GM12875 (cell line): Measurements from ENCODE around the gene ADPRHL1.

Experiments used
- H3K4me3 ChIP-seq: one replicate; pipeline ENCODE4 v1.5.1; 2011; ENCODE audit warnings: low read depth, low read length, control low read depth
- TF ChIP-seq, protein P1 (sequence below): IDR thresholded peaks from 2 replicates; pipeline ENCODE4 v1.5.1; 2011; ENCODE audit warnings: low read depth, mild to moderate bottlenecking, control low read depth, inconsistent platforms, low read length, moderate library complexity, borderline replicate concordance; ENCODE audit not compliant: insufficient read depth

The ADPRHL1 gene

DNA sequence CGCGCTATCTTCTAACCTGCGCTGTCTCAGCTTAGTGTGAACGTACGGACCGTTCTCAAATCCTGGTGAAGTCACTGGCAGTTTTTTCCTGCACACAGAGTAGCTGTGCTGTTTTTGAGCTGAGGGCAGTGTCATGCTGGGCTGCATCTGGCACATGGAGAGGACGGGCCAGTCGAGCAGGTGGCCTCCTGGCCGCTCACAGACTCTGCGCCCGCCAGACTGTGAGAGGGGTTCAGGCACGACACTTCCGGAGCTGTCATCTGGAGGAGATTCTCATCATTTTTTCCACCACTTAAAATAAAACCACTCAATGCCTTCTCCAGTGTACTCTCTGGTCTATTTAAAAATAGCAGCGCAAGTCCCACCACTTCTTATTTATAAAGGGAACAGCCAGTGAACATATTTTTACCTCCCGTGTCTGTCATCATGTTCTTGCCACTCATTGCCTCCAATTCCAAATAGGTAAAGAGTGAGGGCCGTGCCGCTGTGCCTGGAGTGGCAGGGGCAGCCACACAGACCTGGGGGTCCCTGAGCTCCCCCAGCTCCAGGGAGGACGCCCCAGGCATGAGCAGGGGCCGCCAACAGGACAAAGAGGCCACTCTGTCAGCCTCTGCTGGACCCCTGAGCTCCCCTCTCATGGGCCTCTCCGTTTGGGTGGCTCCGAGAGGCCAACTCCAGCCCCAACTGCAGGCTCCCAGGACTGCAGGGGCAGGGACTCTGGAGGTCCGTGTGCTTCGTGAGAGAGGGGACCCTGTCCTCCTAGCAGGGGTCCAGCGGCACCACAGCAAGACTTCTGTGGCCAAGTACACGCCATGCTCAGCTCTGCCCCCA, 52.5 kb downstream of the ADPRHL1 start:
- TF ChIP-seq, protein P1, sequence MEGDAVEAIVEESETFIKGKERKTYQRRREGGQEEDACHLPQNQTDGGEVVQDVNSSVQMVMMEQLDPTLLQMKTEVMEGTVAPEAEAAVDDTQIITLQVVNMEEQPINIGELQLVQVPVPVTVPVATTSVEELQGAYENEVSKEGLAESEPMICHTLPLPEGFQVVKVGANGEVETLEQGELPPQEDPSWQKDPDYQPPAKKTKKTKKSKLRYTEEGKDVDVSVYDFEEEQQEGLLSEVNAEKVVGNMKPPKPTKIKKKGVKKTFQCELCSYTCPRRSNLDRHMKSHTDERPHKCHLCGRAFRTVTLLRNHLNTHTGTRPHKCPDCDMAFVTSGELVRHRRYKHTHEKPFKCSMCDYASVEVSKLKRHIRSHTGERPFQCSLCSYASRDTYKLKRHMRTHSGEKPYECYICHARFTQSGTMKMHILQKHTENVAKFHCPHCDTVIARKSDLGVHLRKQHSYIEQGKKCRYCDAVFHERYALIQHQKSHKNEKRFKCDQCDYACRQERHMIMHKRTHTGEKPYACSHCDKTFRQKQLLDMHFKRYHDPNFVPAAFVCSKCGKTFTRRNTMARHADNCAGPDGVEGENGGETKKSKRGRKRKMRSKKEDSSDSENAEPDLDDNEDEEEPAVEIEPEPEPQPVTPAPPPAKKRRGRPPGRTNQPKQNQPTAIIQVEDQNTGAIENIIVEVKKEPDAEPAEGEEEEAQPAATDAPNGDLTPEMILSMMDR = no peak
- no peak overlapping the region for H3K4me3 ChIP-seq

DNA sequence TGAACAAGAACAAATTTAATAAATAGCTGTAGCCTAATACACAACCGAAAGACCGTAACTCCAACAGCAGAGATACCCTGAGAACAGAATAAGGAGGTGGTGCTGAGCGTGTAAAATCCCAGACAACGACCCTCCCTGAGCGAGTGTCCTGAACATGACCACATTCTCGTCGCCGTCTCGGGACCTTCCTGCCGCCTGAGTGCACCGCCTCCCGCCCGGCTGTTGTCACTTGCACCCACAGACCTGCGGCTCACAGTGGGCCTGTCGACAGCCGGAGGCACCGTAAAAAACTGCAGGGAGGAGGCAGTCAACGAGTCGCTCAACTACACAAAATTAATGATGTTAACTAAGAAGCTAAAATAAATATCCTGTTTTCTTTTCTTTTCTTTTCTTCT, 53.5 kb downstream of the ADPRHL1 start:
- TF ChIP-seq, protein P1 = no peak
- H3K4me3 ChIP-seq = no peak overlapping the region

DNA sequence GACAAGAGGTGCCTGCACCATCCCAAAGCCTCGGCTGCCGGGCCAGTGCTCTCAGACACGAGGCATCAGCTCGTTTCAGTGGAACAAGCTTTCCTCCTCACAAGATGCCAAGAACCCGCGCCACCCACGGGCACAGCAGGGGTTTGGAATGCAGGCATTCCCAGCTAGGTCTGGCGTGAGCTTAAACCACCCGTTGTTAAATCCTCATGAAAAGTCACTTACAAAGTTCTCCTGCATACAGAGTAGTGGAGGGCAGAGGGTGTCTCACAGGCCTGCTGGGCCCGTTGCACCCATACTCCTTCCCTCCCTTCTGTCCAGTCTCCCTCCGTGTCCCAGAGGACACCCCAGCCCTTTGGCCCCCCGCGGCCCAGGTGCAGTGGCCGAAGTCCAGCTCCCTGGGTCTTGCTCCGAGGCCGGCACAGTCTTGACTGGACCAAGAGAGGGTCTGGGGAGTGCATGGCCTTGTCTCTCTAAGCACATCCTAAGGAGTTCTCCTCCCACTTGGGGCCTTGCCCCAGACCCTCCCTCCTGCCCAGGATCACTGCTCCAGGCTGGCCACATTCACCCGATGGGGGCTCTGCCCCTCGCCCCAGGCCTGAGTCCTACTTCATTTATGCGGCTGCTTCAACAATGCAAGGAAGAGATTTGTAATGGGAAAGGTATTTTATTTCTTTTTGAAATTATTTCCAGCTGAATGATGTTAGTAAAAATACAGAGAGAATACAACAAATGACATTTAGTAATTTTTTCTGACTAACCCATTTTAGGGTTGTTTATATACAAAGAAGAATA, 54.1 kb downstream of the ADPRHL1 start:
- TF ChIP-seq, protein P1 = no peak
- H3K4me3 ChIP-seq = no peak overlapping the region

DNA sequence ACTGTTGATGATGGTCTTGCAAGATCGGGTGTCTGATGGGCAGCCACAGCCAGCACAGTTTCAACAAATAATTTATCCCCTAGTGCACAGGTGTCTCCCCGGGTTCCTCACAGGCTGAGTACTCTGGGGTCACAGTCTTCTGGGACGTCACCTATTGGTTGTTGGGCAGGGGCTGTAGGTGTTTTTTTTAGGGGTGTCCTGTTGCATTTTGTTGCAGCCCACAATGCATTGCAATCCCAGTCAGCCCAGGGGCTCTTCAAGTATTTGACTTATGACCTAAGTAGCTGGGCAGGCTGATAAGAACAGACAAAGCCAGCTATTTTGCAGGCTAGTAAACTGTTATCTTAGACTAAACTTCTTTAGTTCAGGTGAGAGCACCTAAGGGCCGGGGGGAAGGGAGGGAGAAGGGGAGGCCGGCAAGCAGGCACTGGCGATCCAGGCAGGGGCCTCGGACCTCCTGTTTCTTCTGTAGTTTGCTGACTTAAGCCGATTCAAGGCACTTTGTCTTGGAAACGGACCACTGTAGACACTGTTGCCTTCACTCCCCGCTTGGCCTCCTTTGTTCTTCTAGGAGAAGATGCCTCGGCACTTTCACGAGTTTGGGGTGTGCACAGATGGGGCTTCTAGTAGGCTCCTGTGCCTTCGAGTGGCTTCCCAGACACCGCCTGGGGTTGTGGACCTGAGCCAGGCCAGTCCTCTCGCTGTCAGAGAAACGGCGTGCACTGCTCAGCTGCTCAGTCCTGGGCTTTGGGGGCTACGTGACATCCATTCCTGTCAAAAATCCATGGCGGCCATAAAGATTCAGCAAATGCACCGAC, 55.5 kb downstream of the ADPRHL1 start:
- TF ChIP-seq, protein P1 = no peak
- no peak overlapping the region for H3K4me3 ChIP-seq

DNA sequence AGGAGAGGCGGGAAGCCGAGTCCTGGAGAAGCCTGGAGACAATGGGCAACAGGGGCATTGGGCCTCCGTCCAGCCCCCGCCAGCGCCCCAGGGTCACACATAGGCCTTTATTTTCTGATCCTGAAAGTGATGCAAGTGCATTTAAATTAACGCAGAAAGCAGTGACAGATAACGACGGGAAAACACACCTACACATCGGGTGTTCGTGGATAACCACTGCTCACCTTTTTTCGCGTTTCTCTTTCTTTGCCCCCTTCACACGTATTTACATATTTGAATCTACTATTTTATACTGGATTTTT, 59.0 kb downstream of the ADPRHL1 start:
- no peak overlapping the region for H3K4me3 ChIP-seq
- TF ChIP-seq, protein P1 = no peak

DNA sequence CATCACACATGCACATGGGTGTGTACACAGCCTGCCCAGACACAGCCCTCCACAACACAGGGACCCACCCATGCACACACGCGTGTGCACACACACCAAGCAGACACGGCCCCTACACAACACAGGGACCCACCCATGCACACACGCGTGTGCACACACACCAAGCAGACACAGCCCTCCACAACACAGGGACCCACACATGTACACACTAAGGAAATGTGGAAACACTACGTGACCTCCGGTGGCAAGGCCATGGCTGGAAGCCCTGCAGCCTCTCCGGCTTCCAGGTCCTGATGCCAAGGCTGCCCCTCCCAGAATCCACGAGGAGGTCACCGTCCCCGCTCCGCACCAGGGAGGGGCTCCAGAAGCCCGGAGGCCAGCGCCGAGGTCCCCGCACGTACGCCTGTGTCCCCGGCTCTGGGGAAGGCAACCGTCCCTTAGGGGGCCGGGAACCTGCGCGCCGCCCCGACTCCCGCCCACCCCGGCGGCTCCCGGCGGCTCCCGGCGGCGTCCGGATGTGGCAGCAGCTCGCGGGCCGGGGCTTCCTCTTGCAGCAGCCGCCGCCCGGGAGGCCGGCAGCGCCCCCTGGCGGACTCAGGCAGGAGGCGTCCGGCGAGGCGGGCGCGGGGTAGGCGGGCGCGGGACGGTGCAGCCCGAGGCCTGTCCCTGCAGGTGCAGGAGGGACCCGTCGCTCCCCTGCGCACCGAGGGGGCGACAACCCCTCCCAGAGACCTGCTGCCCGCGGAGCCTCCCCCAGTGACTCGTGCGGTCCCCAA, 59.5 kb downstream of the ADPRHL1 start:
- TF ChIP-seq, protein P1 = peak; percentile 83
- H3K4me3 ChIP-seq = peak overlapping the region; percentile 79
